Vagina (tissue), 2 donors: ENCODE data around the gene POC1A. TPM values are rescaled to one million over a fixed set of nuclear protein-coding genes. Genes with fewer than 3 reads are reported as not detected.

ENCODE experiments used
- DNase-seq, 2 donors: peaks; one replicate each; pipeline ENCODE4 v3.0.0-alpha.2; 2017; ENCODE audit errors: extremely low spot score in 2 of 2
- H3K27ac ChIP-seq: fragments of 200-600 bp; sonication (generic); one replicate; pipeline ENCODE4 v1.5.1; 2019
- H3K27me3 ChIP-seq: fragments of 200-600 bp; sonication (generic); one replicate; pipeline ENCODE4 v1.5.1; 2019
- H3K36me3 ChIP-seq, 2 donors: fragments of 200-600 bp; sonication (generic); one replicate each; pipeline ENCODE4 v1.5.1; 2017 to 2019
- H3K4me1 ChIP-seq: fragments of 200-600 bp; sonication (generic); one replicate; pipeline ENCODE4 v1.5.1; 2019
- H3K4me3 ChIP-seq, 2 donors: fragments of 200-600 bp; sonication (generic); 1 replicate in 1 of 2; 2 replicates in 1 of 2; pipeline ENCODE4 v1.5.1; 2016 to 2019
- H3K9me3 ChIP-seq: fragments of 200-600 bp; sonication (generic); one replicate; pipeline ENCODE4 v1.5.1; 2019
- CTCF ChIP-seq, 3 experiments: fragments of 450-650 bp in 2 of 3; fragments of 200-600 bp in 1 of 3; sonication (generic) in 1 of 3; IDR thresholded peaks; one replicate each; pipeline ENCODE4 v1.5.1; 2017 to 2019; ENCODE audit warnings: antibody characterized with exemption in 3 of 3, mild to moderate bottlenecking in 2 of 3, moderate library complexity in 2 of 3
- POLR2A ChIP-seq, 2 donors: fragments of 450-650 bp; IDR thresholded peaks; one replicate each; pipeline ENCODE4 v1.6.1; 2017; ENCODE audit warnings: antibody characterized with exemption in 2 of 2, mild to moderate bottlenecking in 2 of 2, moderate library complexity in 2 of 2
- POLR2AphosphoS5 ChIP-seq, 2 donors: sonication (generic); formaldehyde crosslinking; IDR thresholded peaks; one replicate each; pipeline ENCODE4 v1.9.0; 2017; ENCODE audit warnings: antibody characterized with exemption in 2 of 2, mild to moderate bottlenecking in 2 of 2, low read depth in 1 of 2; ENCODE audit not compliant: insufficient read depth in 1 of 2
- intact Hi-C: fragments of 100-400 bp; cut with DNase I; formaldehyde crosslinking; loops from one replicate; pipeline ENCODE4 v1.15.1; 2023
- total RNA-seq: library from RNA; depleted of rRNA; stranded (reverse); fragments of >200 nt; gene quantifications from one replicate; pipeline ENCODE4 v1.2.3, GENCODE V29; 2016

POC1A gene
- total RNA-seq, 1 donor from 2014 or later = 0.74 TPM

DNA sequence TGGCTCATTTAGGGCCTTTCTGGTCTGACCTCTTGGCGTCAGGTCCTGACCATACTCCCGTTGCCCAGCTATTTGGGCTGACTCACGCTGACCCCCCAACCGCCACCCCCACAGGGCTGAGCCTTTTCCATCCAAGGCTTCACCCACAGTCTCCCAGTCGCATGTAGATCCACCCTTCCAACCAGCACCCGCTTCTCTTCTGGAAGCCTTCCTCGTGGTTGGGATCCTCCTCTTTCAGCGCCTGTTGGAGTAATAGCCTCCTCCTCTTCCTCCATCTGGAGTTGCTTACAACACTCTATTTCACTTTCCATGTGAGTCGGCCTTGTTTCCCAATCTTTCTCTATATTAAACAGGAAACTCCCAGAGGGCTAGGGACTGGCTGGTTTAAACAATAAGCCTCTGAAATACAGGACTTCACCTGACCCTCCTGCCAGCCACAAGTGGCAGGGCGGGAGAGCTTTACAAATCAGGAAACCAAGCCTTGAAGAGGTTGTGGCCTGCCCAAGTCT, 41.7 kb upstream of the POC1A start:
- no peaks in the 10 kb centered on the region for H3K9me3 ChIP-seq
- no peaks in the 10 kb centered on the region for H3K27me3 ChIP-seq
- no peak for TF ChIP-seq CTCF (IDR thresholded peaks at IDR 0.05)
- no peak for TF ChIP-seq POLR2A (IDR thresholded peaks at IDR 0.05)
- no peak for TF ChIP-seq POLR2AphosphoS5 (IDR thresholded peaks at IDR 0.05; ENCODE audit: insufficient read depth in 1 of 2, low read depth in 1 of 2)
- intact Hi-C loops = no loop called here
- H3K4me1 ChIP-seq = peaks cover 60% of the 10 kb centered on the region
- peak overlapping the region; percentile 80 for H3K27ac ChIP-seq
- H3K36me3 ChIP-seq = no peaks in the 10 kb centered on the region
- no peak overlapping the region for H3K4me3 ChIP-seq
- DNase-seq = no peak

DNA sequence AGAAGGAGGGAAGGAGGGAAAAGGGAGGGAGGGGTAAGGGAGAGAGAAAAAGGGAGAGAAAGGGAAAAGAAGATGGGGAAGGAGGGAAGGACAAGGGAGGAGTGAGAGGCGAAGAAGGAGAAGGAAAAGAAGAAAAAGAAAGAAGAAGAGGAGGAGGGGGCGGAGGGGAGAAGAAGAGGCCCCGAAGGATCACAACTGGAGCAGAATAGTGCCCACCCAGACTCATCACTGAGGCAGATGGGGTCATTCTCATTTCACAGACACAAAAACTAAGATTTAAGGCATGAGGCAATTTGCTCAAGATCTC, 41.0 kb upstream of the POC1A start:
- intact Hi-C loops = no loop called here
- no peak for TF ChIP-seq CTCF (IDR thresholded peaks at IDR 0.05)
- no peak for TF ChIP-seq POLR2AphosphoS5 (IDR thresholded peaks at IDR 0.05; ENCODE audit: insufficient read depth in 1 of 2, low read depth in 1 of 2)
- no peak for TF ChIP-seq POLR2A (IDR thresholded peaks at IDR 0.05)
- H3K27me3 ChIP-seq = no peaks in the 10 kb centered on the region
- no peak overlapping the region for H3K4me3 ChIP-seq
- no peak for DNase-seq
- H3K36me3 ChIP-seq = no peaks in the 10 kb centered on the region
- H3K9me3 ChIP-seq = no peaks in the 10 kb centered on the region
- peak overlapping the region; percentile 80 for H3K27ac ChIP-seq
- peaks cover 62% of the 10 kb centered on the region for H3K4me1 ChIP-seq

- Histone ChIP-seq H3K36me3 (no peaks in the 10 kb centered on the region), H3K4me1 (peaks cover 62% of the 10 kb centered on the region), H3K9me3 (no peaks in the 10 kb centered on the region), H3K27me3 (no peaks in the 10 kb centered on the region), H3K27ac (peak overlapping the region; percentile 32), H3K4me3 (no peak overlapping the region)
- intact Hi-C loops = no loop called here
- no peak for DNase-seq
- TF ChIP-seq CTCF (IDR thresholded peaks at IDR 0.05) (no peak), POLR2A (IDR thresholded peaks at IDR 0.05) (no peak), POLR2AphosphoS5 (IDR thresholded peaks at IDR 0.05; ENCODE audit: insufficient read depth in 1 of 2, low read depth in 1 of 2) (no peak)
Measured at GRCh38 chr3:52194485-52195290, 40.5 kb upstream of the POC1A start.

DNA sequence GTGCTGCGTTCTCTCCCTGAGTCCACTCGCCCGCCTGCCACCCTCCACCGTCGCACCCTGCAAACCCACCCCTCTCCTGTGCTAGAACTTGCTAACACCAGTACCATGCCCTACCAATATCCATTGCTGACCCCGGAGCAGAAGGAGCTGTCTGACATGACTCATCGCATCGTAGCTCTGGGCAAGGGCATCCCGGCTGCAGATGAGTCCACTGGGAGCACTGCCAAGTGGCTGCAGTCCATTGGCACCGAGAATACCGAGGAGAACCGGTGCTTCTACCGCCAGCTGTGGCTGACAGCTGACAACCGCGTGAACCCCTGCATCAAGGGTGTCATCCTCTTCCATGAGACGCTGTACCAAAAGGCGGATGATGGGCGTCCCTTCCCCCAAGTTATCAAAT, 38.8 kb upstream of the POC1A start:
- no peaks in the 10 kb centered on the region for H3K36me3 ChIP-seq
- no peak for TF ChIP-seq POLR2AphosphoS5 (IDR thresholded peaks at IDR 0.05; ENCODE audit: insufficient read depth in 1 of 2, low read depth in 1 of 2)
- no peak for TF ChIP-seq CTCF (IDR thresholded peaks at IDR 0.05)
- no peak for TF ChIP-seq POLR2A (IDR thresholded peaks at IDR 0.05)
- peaks cover 50% of the 10 kb centered on the region for H3K4me1 ChIP-seq
- no peak for DNase-seq
- no peaks in the 10 kb centered on the region for H3K27me3 ChIP-seq
- H3K9me3 ChIP-seq = no peaks in the 10 kb centered on the region
- no peak overlapping the region for H3K27ac ChIP-seq
- no peak overlapping the region for H3K4me3 ChIP-seq
- intact Hi-C loops = no loop called here

DNA sequence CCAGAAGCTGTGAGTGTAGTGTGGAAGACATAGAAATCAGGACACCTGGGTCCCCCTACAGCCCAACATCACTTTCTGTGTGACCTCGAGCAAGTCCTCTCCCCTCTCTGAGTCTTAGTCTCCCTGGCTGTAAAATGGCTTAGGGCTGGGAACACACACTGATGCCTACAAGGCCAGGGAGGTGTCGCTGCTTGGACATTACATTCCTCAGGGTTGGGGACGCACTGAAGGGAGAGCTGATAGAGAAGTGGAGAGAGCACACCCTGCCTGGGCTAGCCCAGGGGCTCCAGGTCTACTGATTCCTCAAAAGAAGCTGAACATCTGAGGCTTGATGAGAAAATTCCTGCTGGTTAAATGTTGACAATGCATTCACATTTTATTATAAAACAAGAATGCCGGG, 37.4 kb upstream of the POC1A start:
- H3K27ac ChIP-seq = no peak overlapping the region
- peaks cover 40% of the 10 kb centered on the region for H3K4me1 ChIP-seq
- H3K27me3 ChIP-seq = no peaks in the 10 kb centered on the region
- TF ChIP-seq POLR2A (IDR thresholded peaks at IDR 0.05) = no peak
- TF ChIP-seq CTCF (IDR thresholded peaks at IDR 0.05) = no peak
- no peak for TF ChIP-seq POLR2AphosphoS5 (IDR thresholded peaks at IDR 0.05; ENCODE audit: insufficient read depth in 1 of 2, low read depth in 1 of 2)
- no peaks in the 10 kb centered on the region for H3K9me3 ChIP-seq
- H3K4me3 ChIP-seq = no peak overlapping the region
- DNase-seq = no peak
- intact Hi-C loops = no loop called here
- no peaks in the 10 kb centered on the region for H3K36me3 ChIP-seq
